ENCODE results near the gene CDCP1.
"Not testable (repeated sequence)": the region's sequence is repeated elsewhere in the genome, so short reads cannot be mapped to it uniquely, and the experiment has no call there.

Gene CDCP1

DNA sequence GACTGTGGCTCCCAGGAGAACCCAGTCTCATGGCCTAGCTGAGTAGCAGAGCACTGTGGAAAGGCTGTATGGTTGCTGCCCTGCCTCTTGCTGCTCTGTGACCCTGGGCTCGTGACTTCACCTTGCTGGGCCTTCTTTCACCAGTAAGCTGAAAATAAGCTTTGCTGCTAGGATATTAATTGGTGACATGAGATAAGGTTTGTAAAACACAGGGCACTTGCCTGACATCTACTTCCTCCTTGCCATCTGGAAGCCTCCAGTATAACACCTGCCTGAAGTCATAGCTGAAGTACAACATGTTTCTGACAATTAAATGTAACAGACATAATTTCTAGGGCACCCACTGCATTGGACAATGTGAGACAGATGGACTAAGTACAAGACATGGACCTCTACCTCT is 66.5 kb downstream of the CDCP1 start:
- H3K4me3 ChIP-seq (ENCODE audit: low read depth, low read length) = no peak overlapping the region
- DNase-seq (ENCODE audit: low read depth) = no peak
- TF ChIP-seq POLR2A (IDR thresholded peaks at IDR 0.05; ENCODE audit: extremely low read depth, insufficient read length) (no peak), MYC (IDR thresholded peaks at IDR 0.05; ENCODE audit: low read depth, low read length) (no peak)
- TF ChIP-seq, protein P1, sequence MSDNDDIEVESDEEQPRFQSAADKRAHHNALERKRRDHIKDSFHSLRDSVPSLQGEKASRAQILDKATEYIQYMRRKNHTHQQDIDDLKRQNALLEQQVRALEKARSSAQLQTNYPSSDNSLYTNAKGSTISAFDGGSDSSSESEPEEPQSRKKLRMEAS (IDR thresholded peaks at IDR 0.05; ENCODE audit: low read depth, low read length) = no peak
- TF ChIP-seq, protein P2, sequence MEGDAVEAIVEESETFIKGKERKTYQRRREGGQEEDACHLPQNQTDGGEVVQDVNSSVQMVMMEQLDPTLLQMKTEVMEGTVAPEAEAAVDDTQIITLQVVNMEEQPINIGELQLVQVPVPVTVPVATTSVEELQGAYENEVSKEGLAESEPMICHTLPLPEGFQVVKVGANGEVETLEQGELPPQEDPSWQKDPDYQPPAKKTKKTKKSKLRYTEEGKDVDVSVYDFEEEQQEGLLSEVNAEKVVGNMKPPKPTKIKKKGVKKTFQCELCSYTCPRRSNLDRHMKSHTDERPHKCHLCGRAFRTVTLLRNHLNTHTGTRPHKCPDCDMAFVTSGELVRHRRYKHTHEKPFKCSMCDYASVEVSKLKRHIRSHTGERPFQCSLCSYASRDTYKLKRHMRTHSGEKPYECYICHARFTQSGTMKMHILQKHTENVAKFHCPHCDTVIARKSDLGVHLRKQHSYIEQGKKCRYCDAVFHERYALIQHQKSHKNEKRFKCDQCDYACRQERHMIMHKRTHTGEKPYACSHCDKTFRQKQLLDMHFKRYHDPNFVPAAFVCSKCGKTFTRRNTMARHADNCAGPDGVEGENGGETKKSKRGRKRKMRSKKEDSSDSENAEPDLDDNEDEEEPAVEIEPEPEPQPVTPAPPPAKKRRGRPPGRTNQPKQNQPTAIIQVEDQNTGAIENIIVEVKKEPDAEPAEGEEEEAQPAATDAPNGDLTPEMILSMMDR (IDR thresholded peaks at IDR 0.05; ENCODE audit: low read depth, low read length) = no peak

DNA sequence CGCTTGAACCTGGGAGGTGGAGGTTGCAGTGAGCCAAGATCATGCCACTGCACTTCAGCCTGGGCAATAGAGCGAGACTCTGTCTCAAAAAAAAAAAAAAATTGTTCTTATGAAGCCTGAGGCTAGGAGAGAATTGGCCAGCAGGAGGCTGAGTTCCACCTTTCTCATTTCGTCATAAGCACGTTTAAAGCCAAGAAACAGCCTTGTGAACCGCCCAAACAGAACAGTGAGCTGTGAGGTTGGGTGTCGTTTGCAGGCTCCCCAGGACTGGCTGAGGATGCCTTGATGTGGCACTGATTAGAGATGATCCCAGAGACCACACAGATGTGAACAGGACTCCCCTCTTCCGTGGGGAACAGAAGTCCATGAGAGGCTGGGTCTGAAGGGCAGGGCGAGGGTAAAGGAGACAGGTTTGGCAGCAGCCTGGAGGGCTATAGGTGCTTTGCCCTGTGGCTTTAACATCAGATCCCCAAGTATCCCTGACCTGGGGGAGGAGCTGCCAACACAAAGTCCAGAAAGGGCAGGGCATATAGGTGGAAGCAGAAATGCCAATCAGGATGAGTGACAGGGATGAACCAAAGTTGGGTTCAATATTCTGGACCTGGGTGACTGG is 67.2 kb downstream of the CDCP1 start:
- no peak overlapping the region for H3K4me3 ChIP-seq (ENCODE audit: low read depth, low read length)
- DNase-seq (ENCODE audit: low read depth) = peak; percentile 64
- TF ChIP-seq, protein P2 (IDR thresholded peaks at IDR 0.05; ENCODE audit: low read depth, low read length) = peak; percentile 10
- TF ChIP-seq MYC (IDR thresholded peaks at IDR 0.05; ENCODE audit: low read depth, low read length) = no peak

DNA sequence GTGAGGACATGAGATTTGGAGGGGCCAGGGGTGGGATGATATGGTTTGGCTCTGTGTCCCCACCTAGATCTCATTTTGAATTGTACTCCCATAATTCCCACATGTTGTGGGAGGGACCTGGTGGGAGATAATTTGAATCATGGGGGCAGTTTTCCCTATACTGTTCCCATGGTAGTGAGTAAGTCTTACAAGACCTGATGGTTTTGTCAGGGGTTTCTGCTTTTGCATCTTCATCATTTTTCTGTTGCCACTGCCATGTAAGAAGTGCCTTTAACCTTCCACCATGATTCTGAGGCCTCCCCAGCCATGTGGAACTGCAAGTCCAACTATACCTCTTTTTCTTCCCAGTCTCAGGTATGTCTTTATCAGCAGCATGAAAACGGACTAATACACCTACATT is 67.9 kb downstream of the CDCP1 start:
- not testable (repeated sequence) for H3K4me3 ChIP-seq (ENCODE audit: low read depth, low read length); DNase-seq (ENCODE audit: low read depth)

DNA sequence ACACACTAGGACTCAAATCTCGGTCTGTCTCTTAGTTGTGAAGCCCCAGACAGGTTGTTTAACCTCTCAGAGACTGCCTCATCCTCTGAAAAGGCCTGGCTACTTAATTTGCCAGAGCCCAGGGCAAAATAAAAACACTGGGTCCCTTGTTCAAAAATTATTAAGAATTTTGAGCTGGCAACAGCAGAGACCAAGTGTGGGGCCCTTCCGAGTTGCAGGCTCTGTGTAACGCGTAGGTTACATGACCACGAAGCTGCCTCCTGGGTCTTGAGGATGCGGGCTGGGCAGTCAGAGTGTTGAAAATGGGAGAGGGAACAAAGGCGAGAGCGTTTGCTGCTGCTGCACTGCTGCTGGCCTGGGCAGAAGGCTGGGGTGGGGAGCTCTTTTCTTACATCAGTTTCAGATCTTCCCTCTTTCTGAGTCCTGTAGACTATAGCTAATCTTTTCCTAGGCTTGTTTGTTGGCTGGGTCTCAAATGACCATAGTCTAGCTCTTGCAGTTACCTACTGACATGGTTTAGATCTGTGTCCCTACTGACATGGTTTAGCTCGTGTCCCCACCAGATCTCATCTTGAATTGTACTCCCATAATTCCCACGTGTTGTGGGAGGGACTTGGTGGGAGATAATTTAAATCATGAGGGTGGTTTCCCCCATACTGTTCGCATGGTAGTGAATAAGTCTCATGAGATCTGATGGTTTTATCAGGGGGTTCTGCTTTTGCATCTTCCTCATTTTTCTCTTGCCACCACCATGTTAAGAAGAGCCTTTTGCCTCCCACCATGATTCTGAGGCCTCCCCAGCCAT is 70.2 kb downstream of the CDCP1 start:
- peak; percentile 74 for DNase-seq (ENCODE audit: low read depth)
- no peak overlapping the region for H3K4me3 ChIP-seq (ENCODE audit: low read depth, low read length)
- TF ChIP-seq, protein P1 (IDR thresholded peaks at IDR 0.05; ENCODE audit: low read depth, low read length) = peak; percentile 53; the same call in 1 of the 2 replicates
- TF ChIP-seq, protein P2 (IDR thresholded peaks at IDR 0.05; ENCODE audit: low read depth, low read length) = no peak
- TF ChIP-seq POLR2A (IDR thresholded peaks at IDR 0.05; ENCODE audit: extremely low read depth, insufficient read length) = no peak

DNA sequence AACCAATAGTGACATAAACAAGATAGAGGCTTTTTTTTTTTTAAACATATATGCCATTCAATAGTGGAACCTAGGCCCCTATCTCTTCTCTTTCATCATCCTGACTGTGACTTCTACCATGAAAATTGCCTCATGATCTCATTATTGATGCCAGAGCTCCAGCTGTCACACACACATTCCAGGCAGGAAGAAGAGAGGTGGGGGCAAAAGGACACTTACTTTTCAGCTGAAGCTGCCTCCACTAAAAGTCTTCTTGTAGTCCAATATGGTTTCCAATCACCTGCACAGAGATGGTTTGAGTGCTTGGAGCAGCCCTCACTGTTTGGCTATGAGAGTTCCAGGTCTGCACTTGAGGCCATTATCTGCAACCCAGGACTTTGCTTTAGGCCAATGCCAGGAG is 75.1 kb downstream of the CDCP1 start:
- no peak overlapping the region for H3K4me3 ChIP-seq (ENCODE audit: low read depth, low read length)
- no peak for TF ChIP-seq MYC (IDR thresholded peaks at IDR 0.05; ENCODE audit: low read depth, low read length)
- TF ChIP-seq, protein P2 (IDR thresholded peaks at IDR 0.05; ENCODE audit: low read depth, low read length) = no peak
- TF ChIP-seq POLR2A (IDR thresholded peaks at IDR 0.05; ENCODE audit: extremely low read depth, insufficient read length) = no peak
- TF ChIP-seq, protein P1 (IDR thresholded peaks at IDR 0.05; ENCODE audit: low read depth, low read length) = no peak
- DNase-seq (ENCODE audit: low read depth) = no peak

DNA sequence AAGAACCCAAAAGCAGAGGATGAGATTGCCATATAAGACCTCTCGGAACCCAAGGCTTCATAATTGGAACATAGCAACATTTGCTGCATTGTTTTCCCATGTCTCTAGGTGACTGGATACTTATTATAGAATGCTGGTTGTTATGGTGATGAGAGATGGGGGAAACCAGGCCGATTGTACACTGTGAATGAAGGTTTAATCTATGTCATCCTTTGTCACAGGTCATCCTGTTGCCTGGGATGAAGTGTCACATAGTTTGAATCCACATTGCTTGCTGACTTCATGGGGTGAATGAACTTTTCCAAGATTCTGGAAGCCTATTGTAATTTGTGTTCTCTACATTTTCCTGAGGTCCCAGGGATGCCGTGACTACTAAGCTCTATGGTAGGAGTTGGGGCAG is 78.2 kb downstream of the CDCP1 start:
- DNase-seq (ENCODE audit: low read depth) = no peak
- no peak overlapping the region for H3K4me3 ChIP-seq (ENCODE audit: low read depth, low read length)
- TF ChIP-seq MYC (IDR thresholded peaks at IDR 0.05; ENCODE audit: low read depth, low read length) = no peak
- TF ChIP-seq, protein P2 (IDR thresholded peaks at IDR 0.05; ENCODE audit: low read depth, low read length) = no peak
- no peak for TF ChIP-seq POLR2A (IDR thresholded peaks at IDR 0.05; ENCODE audit: extremely low read depth, insufficient read length)
- TF ChIP-seq, protein P1 (IDR thresholded peaks at IDR 0.05; ENCODE audit: low read depth, low read length) = no peak

All from NB4 (cell line).